Stomach smooth muscle (tissue), 2 donors: Measurements from ENCODE around the gene PIP5KL1.
A peak's percentile ranks its signal among the peaks of the same experiment; 100 is the strongest.

Experiments
- H3K27ac ChIP-seq: one replicate; pipeline ENCODE4 v1.7.0; 2013; ENCODE audit warnings: mild to moderate bottlenecking, low read length, inconsistent platforms
- H3K27me3 ChIP-seq, 2 donors: one replicate each; pipeline ENCODE4 v1.7.0; 2013; ENCODE audit warnings: low read length in 2 of 2; ENCODE audit not compliant: insufficient read depth in 2 of 2, control insufficient read depth in 1 of 2
- H3K36me3 ChIP-seq, 2 donors: one replicate each; pipeline ENCODE4 v1.7.0; 2013; ENCODE audit warnings: low read length in 2 of 2; ENCODE audit not compliant: control insufficient read depth in 2 of 2, insufficient read depth in 2 of 2
- H3K4me1 ChIP-seq: one replicate; pipeline ENCODE4 v1.7.0; 2013; ENCODE audit warnings: low read length; ENCODE audit not compliant: control insufficient read depth, insufficient read depth
- H3K4me3 ChIP-seq, 2 donors: one replicate each; pipeline ENCODE4 v1.7.0; 2013; ENCODE audit warnings: low read length in 2 of 2
- H3K9ac ChIP-seq, 2 donors: one replicate each; pipeline ENCODE4 v1.7.0; 2013; ENCODE audit warnings: low read length in 2 of 2, mild to moderate bottlenecking in 1 of 2
- H3K9me3 ChIP-seq, 2 donors: one replicate each; pipeline ENCODE4 v1.7.0; 2013; ENCODE audit warnings: low read length in 2 of 2; ENCODE audit not compliant: control insufficient read depth in 2 of 2
- donor health status: healthy.
- donor health status: Pancreatic carcinoma.

The PIP5KL1 gene

GRCh38 chr9:127959398-127959797 is 28.8 kb upstream of the PIP5KL1 start:
- Histone ChIP-seq H3K4me3 (no peak overlapping the region), H3K27me3 (no peaks in the 10 kb centered on the region), H3K9me3 (no peaks in the 10 kb centered on the region), H3K27ac (no peak overlapping the region), H3K36me3 (no peaks in the 10 kb centered on the region), H3K4me1 (peaks cover 59% of the 10 kb centered on the region), H3K9ac (no peak overlapping the region)

- no peak overlapping the region for H3K9ac ChIP-seq
- peaks cover 57% of the 10 kb centered on the region for H3K4me1 ChIP-seq
Measured at GRCh38 chr9:127958728-127959127, 28.2 kb upstream of the PIP5KL1 start.

GRCh38 chr9:127955294-127956015 is 24.9 kb upstream of the PIP5KL1 start:
- Histone ChIP-seq H3K4me1 (peaks cover 37% of the 10 kb centered on the region), H3K36me3 (no peaks in the 10 kb centered on the region), H3K27ac (no peak overlapping the region), H3K4me3 (peak overlapping the region in 1 of 2 donors; percentile 15), H3K9ac (peak overlapping the region; percentile 22 to 42), H3K27me3 (no peaks in the 10 kb centered on the region), H3K9me3 (no peaks in the 10 kb centered on the region)

More at GRCh38 chr9:127958728-127959127, 28.2 kb upstream of the PIP5KL1 start:
- Histone ChIP-seq H3K9me3 (no peaks in the 10 kb centered on the region), H3K4me3 (no peak overlapping the region), H3K36me3 (no peaks in the 10 kb centered on the region), H3K27me3 (no peaks in the 10 kb centered on the region), H3K27ac (no peak overlapping the region)

GRCh38 chr9:127954831-127955293 is 24.3 kb upstream of the PIP5KL1 start:
- Histone ChIP-seq H3K27ac (no peak overlapping the region), H3K9ac (peak overlapping the region in 1 of 2 donors; percentile 42), H3K4me3 (peak overlapping the region in 1 of 2 donors; percentile 15), H3K4me1 (peaks cover 33% of the 10 kb centered on the region), H3K27me3 (no peaks in the 10 kb centered on the region), H3K36me3 (peaks cover 0 to 2% of the 10 kb centered on the region in 2 donors), H3K9me3 (no peaks in the 10 kb centered on the region)

- Histone ChIP-seq H3K4me1 (peaks cover 36% of the 10 kb centered on the region), H3K9ac (no peak overlapping the region), H3K27me3 (no peaks in the 10 kb centered on the region)
Measured at GRCh38 chr9:127953768-127954505, 23.4 kb upstream of the PIP5KL1 start.

GRCh38 chr9:127953154-127953553 is 22.6 kb upstream of the PIP5KL1 start:
- H3K27ac ChIP-seq = no peak overlapping the region
- H3K4me1 ChIP-seq = peaks cover 36% of the 10 kb centered on the region

More at GRCh38 chr9:127953768-127954505, 23.4 kb upstream of the PIP5KL1 start:
- Histone ChIP-seq H3K4me3 (no peak overlapping the region), H3K27ac (no peak overlapping the region), H3K9me3 (no peaks in the 10 kb centered on the region), H3K36me3 (peaks cover 0 to 2% of the 10 kb centered on the region in 2 donors)

GRCh38 chr9:127950513-127951289 is 20.1 kb upstream of the PIP5KL1 start:
- H3K4me3 ChIP-seq = peak overlapping the region in 1 of 2 donors; percentile 22
- no peaks in the 10 kb centered on the region for H3K9me3 ChIP-seq
- H3K36me3 ChIP-seq = peaks cover 0 to 11% of the 10 kb centered on the region in 2 donors
- no peak overlapping the region for H3K27ac ChIP-seq
- peak overlapping the region in 1 of 2 donors; percentile 5 for H3K9ac ChIP-seq
- H3K4me1 ChIP-seq = peaks cover 38% of the 10 kb centered on the region
- no peaks in the 10 kb centered on the region for H3K27me3 ChIP-seq

More at GRCh38 chr9:127953154-127953553, 22.6 kb upstream of the PIP5KL1 start:
- peaks cover 0 to 3% of the 10 kb centered on the region in 2 donors for H3K36me3 ChIP-seq
- no peaks in the 10 kb centered on the region for H3K9me3 ChIP-seq
- no peaks in the 10 kb centered on the region for H3K27me3 ChIP-seq
- no peak overlapping the region for H3K4me3 ChIP-seq
- H3K9ac ChIP-seq = no peak overlapping the region

GRCh38 chr9:127949827-127950512 is 19.4 kb upstream of the PIP5KL1 start:
- peaks cover 3 to 14% of the 10 kb centered on the region in 2 donors for H3K36me3 ChIP-seq
- H3K9me3 ChIP-seq = no peaks in the 10 kb centered on the region
- H3K27me3 ChIP-seq = no peaks in the 10 kb centered on the region
- H3K9ac ChIP-seq = peak overlapping the region; percentile 5 to 32
- H3K4me3 ChIP-seq = peak overlapping the region in 1 of 2 donors; percentile 22
- peaks cover 30% of the 10 kb centered on the region for H3K4me1 ChIP-seq
- no peak overlapping the region for H3K27ac ChIP-seq

- Histone ChIP-seq H3K36me3 (peaks cover 7 to 22% of the 10 kb centered on the region in 2 donors), H3K4me1 (peaks cover 21% of the 10 kb centered on the region), H3K27me3 (no peaks in the 10 kb centered on the region), H3K27ac (no peak overlapping the region), H3K4me3 (no peak overlapping the region), H3K9ac (peak overlapping the region in 1 of 2 donors; percentile 13), H3K9me3 (no peaks in the 10 kb centered on the region)
Measured at GRCh38 chr9:127947841-127948710, 17.5 kb upstream of the PIP5KL1 start.
